PC-3 (cell line): ENCODE measurements around the gene ISY1. TPM values are rescaled to one million over a fixed set of nuclear protein-coding genes. Genes with fewer than 3 reads are reported as not detected.

Experiments used
- ATAC-seq: fragments of 200-7000 bp; cut with Tn5 transposase; 2 replicates; pipeline ENCODE4 v1.9.1; 2020; ENCODE audit warnings: mild to moderate bottlenecking, moderate library complexity
- BruUV-seq: library from RNA; stranded (reverse); fragments of 400-500 nt; replicated peaks from 2 replicates; lab custom pipeline; 2021; lab: Mats Ljungman, UMichigan
- CTCF ChIA-PET: fragments of 300-600 bp; sonication (Branson Sonifier 250); formaldehyde crosslinking; loops from one replicate; lab custom pipeline; 2022; ENCODE audit warnings: antibody characterized with exemption; lab: Charles Lee
- POLR2A ChIA-PET: fragments of 300-600 bp; sonication (Branson Sonifier 250); formaldehyde crosslinking; loops from one replicate; lab custom pipeline; 2022; ENCODE audit warnings: antibody characterized with exemption; ENCODE audit not compliant: unreplicated experiment; lab: Charles Lee
- DNase-seq: peaks from one replicate; pipeline ENCODE4 v3.0.0-alpha.2; 2015
- H2AFZ ChIP-seq: fragments of 300-600 bp; sonication (generic); 2 replicates; pipeline ENCODE4 v1.6.0; 2016; ENCODE audit warnings: antibody characterized with exemption, low read length
- H3F3A ChIP-seq: fragments of 300-600 bp; sonication (generic); one replicate; pipeline ENCODE4 v1.6.0; 2017; ENCODE audit warnings: antibody characterized with exemption, low read length, control low read depth, mild to moderate bottlenecking; ENCODE audit not compliant: unreplicated experiment
- H3K27ac ChIP-seq: fragments of 300-600 bp; sonication (generic); 2 replicates; pipeline ENCODE4 v1.5.1; 2016; ENCODE audit warnings: mild to moderate bottlenecking, low read length
- H3K27me3 ChIP-seq: fragments of 300-600 bp; sonication (generic); 2 replicates; pipeline ENCODE4 v1.6.1; 2016; ENCODE audit warnings: low read length, mixed read lengths
- H3K36me3 ChIP-seq: fragments of 300-600 bp; sonication (generic); 2 replicates; pipeline ENCODE4 v1.6.1; 2016; ENCODE audit warnings: low read depth, mixed run types, low read length, mixed read lengths
- H3K4me1 ChIP-seq: fragments of 300-600 bp; sonication (generic); 2 replicates; pipeline ENCODE4 v1.5.1; 2016; ENCODE audit warnings: low read length; ENCODE audit not compliant: insufficient read depth
- H3K4me2 ChIP-seq: fragments of 300-600 bp; sonication (generic); 2 replicates; pipeline ENCODE4 v1.6.0; 2016; ENCODE audit warnings: low read length
- H3K4me3 ChIP-seq: fragments of 300-600 bp; sonication (generic); 2 replicates; pipeline ENCODE4 v1.5.1; 2016; ENCODE audit warnings: mild to moderate bottlenecking, low read length, mixed read lengths
- H3K79me2 ChIP-seq: fragments of 300-600 bp; sonication (generic); 2 replicates; pipeline ENCODE4 v1.6.1; 2017; ENCODE audit warnings: low read length, mixed read lengths
- H3K9ac ChIP-seq: fragments of 300-600 bp; sonication (generic); 2 replicates; pipeline ENCODE4 v1.6.0; 2016; ENCODE audit warnings: mild to moderate bottlenecking, low read length
- H3K9me2 ChIP-seq: fragments of 300-600 bp; sonication (generic); replicated peaks from 2 replicates; pipeline ENCODE4 v1.6.1; 2016; ENCODE audit warnings: mixed run types, low read length, mixed read lengths
- H3K9me3 ChIP-seq: fragments of 300-600 bp; sonication (generic); 2 replicates; pipeline ENCODE4 v1.6.1; 2016; ENCODE audit warnings: low read length, mixed read lengths
- H4K20me1 ChIP-seq: fragments of 300-600 bp; sonication (generic); 2 replicates; pipeline ENCODE4 v1.6.1; 2016; ENCODE audit warnings: low read length, mixed read lengths
- EZH2 ChIP-seq: fragments of 300-600 bp; sonication (generic); IDR thresholded peaks from one replicate; pipeline ENCODE4 v1.6.1; 2017; ENCODE audit warnings: antibody characterized with exemption, mild to moderate bottlenecking, low read length; ENCODE audit not compliant: unreplicated experiment
- EZH2phosphoT487 ChIP-seq: fragments of 300-600 bp; sonication (generic); IDR thresholded peaks from 2 replicates; pipeline ENCODE4 v1.6.1; 2018; ENCODE audit warnings: mild to moderate bottlenecking, antibody characterized with exemption, low read length, borderline replicate concordance
- intact Hi-C: fragments of 100-400 bp; cut with micrococcal nuclease; formaldehyde crosslinking; loops from 2 replicates; pipeline ENCODE4 v1.9.0; 2023
- total RNA-seq: library from RNA; depleted of rRNA; stranded (reverse); fragments of >200 nt; gene quantifications from 2 replicates; pipeline ENCODE4 v1.2.3, GENCODE V29; 2014
- TF ChIP-seq, protein P1 (sequence below): fragments of 300-600 bp; sonication (generic); conservative IDR thresholded peaks from 2 replicates; pipeline ENCODE4 v1.5.1; 2017; ENCODE audit warnings: antibody characterized with exemption, low read depth, mild to moderate bottlenecking, low read length

ISY1 gene
- total RNA-seq, 1 experiment from 2014 or later: 18.1 TPM

DNA sequence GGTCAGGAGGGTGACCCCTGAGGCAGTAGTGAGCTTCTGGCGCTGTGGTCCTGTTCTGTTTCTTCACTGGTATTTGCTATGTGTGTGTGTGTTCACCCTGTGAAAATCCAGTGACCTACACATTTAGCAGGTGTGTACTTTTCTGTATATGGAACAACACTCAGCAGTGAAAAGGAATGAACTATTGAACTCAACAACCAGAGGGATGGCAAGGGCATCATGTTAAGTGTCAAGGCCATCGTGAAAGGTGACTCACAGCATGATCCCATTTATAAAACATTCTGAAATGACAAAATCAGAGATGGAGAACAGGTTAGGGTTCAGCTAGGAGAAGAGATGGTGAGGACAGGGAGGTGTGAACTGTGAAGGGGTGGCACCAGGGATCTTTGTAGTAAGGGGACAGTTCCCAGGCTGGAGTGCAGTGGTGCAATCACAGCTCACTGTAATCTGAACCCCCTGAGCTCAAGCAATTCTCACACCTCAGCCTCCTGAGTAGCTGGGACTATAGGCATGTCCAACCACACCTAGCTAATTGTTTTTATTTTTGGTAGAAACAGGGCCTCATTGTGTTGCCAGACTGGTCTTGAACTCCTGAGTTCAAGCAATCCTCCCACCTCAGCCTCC, 29.3 kb downstream of the ISY1 start:
- no peaks in the 10 kb centered on the region for H4K20me1 ChIP-seq
- H3K79me2 ChIP-seq: no peaks in the 10 kb centered on the region
- TF ChIP-seq, protein P1, sequence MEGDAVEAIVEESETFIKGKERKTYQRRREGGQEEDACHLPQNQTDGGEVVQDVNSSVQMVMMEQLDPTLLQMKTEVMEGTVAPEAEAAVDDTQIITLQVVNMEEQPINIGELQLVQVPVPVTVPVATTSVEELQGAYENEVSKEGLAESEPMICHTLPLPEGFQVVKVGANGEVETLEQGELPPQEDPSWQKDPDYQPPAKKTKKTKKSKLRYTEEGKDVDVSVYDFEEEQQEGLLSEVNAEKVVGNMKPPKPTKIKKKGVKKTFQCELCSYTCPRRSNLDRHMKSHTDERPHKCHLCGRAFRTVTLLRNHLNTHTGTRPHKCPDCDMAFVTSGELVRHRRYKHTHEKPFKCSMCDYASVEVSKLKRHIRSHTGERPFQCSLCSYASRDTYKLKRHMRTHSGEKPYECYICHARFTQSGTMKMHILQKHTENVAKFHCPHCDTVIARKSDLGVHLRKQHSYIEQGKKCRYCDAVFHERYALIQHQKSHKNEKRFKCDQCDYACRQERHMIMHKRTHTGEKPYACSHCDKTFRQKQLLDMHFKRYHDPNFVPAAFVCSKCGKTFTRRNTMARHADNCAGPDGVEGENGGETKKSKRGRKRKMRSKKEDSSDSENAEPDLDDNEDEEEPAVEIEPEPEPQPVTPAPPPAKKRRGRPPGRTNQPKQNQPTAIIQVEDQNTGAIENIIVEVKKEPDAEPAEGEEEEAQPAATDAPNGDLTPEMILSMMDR: no peak
- TF ChIP-seq EZH2 (no peak), EZH2phosphoT487 (no peak)
- no peaks in the 10 kb centered on the region for H3F3A ChIP-seq
- no peak overlapping the region for H3K4me3 ChIP-seq
- CTCF ChIA-PET: no interaction called here
- peaks cover 17% of the 10 kb centered on the region; the same call in 1 of the 2 replicates for H3K36me3 ChIP-seq
- POLR2A ChIA-PET: no interaction called here
- H3K9ac ChIP-seq: no peak overlapping the region
- no peak overlapping the region for H3K4me2 ChIP-seq
- H3K27me3 ChIP-seq: no peaks in the 10 kb centered on the region
- H3K9me2 ChIP-seq: no peaks in the 10 kb centered on the region
- no peaks in the 10 kb centered on the region for H3K9me3 ChIP-seq
- intact Hi-C loops: no loop called here
- ATAC-seq (no peak), DNase-seq (no peak)
- H2AFZ ChIP-seq: no peak overlapping the region
- no peaks in the 10 kb centered on the region for H3K4me1 ChIP-seq
- no peak overlapping the region for H3K27ac ChIP-seq
- no TSS peak for BruUV-seq

DNA sequence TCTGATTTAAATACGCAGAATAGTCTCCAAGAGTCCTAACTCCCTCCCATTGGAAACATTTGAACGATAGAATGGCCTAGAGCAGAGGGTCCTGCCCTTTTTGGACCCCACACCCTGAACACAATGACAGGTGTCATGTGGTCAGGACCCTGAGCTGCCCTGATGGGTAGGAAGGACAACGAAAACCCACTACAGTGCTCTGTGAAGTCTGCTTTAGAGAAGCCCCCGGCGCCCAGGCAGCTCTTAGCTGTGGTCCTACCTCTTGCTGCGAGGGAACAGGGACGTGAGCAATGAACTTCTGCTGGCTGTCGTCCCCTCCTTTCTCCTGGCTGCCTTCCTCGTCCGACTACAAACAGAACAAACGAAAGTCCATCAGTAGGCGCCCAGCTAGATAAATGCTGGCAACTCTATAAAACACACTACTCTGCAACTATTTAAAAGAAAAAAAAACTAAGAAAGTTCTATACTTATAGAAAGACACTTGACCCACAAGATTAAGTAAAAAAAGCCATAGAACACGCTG, 30.5 kb downstream of the ISY1 start:
- no peak for DNase-seq
- Histone ChIP-seq H3K36me3 (peaks cover 17% of the 10 kb centered on the region; the same call in 1 of the 2 replicates), H4K20me1 (no peaks in the 10 kb centered on the region), H3K4me1 (no peaks in the 10 kb centered on the region), H3F3A (no peaks in the 10 kb centered on the region), H3K4me2 (no peak overlapping the region), H3K27ac (no peak overlapping the region), H3K9ac (no peak overlapping the region), H3K9me2 (no peaks in the 10 kb centered on the region), H3K27me3 (no peaks in the 10 kb centered on the region), H2AFZ (no peak overlapping the region), H3K4me3 (no peak overlapping the region), H3K79me2 (no peaks in the 10 kb centered on the region), H3K9me3 (no peaks in the 10 kb centered on the region)
- intact Hi-C loops: no loop called here
- BruUV-seq: no TSS peak
- TF ChIP-seq EZH2phosphoT487 (no peak), EZH2 (no peak)
- TF ChIP-seq, protein P1: no peak
- POLR2A ChIA-PET: no interaction called here
- ATAC-seq: no peak
- CTCF ChIA-PET: no interaction called here

DNA sequence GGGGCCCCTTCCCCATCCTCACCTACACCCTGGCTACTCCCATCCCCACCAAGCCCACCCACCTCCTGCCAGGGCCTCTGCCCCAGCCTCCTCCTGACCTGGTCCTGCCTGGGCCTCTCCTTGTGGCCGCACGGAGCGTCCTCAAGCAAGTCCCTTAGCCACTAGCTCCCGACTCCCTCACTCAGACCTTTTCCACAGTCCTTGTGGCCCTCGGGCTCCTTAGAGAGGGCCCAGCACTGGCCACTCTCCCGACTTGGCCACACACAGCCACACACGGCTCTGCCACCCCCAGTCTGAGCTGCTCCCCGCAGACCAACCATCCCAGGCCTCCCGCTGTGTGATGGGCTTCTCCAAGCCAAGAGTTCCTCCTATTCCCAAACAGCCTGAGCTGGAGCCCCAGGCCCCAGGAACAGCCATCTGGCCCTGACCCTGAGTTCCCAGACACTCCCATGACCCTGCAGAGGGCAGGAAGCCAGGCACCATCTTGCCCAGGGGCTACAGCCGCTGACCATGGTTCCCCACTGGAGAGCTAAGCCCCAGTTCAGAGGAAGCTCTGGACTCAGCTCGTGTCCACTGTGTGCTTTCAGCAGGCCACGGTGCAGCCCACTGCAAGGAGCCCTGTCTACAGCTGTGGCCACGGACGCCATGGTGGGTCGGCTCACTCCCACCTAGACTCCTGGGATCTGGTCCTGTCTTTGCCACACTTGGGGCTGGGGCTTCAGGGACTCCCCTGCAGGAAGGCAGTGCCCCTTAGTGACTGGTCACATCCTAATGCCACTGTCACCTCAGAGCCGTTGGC, 32.3 kb downstream of the ISY1 start:
- no peaks in the 10 kb centered on the region for H3K27me3 ChIP-seq
- H4K20me1 ChIP-seq: no peaks in the 10 kb centered on the region
- H2AFZ ChIP-seq: no peak overlapping the region
- H3K9ac ChIP-seq: no peak overlapping the region
- ATAC-seq (no peak), DNase-seq (no peak)
- intact Hi-C loops: no loop called here
- ChIA-PET CTCF (no interaction called here), POLR2A (no interaction called here)
- no peaks in the 10 kb centered on the region for H3K9me2 ChIP-seq
- H3K27ac ChIP-seq: no peak overlapping the region
- H3K4me1 ChIP-seq: no peaks in the 10 kb centered on the region
- H3K9me3 ChIP-seq: no peaks in the 10 kb centered on the region
- no peaks in the 10 kb centered on the region for H3K79me2 ChIP-seq
- peaks cover 10% of the 10 kb centered on the region; the same call in 1 of the 2 replicates for H3K36me3 ChIP-seq
- no TSS peak for BruUV-seq
- no peak overlapping the region for H3K4me3 ChIP-seq
- no peaks in the 10 kb centered on the region for H3F3A ChIP-seq
- TF ChIP-seq EZH2: no peak
- no peak for TF ChIP-seq EZH2phosphoT487
- TF ChIP-seq, protein P1: no peak
- H3K4me2 ChIP-seq: no peak overlapping the region
